GM23248 (cell line): ENCODE data around the gene PREB. TPM values are rescaled to one million over a fixed set of nuclear protein-coding genes. Genes with fewer than 3 reads are reported as not detected.
"Not testable (repeated sequence)": the region's sequence is repeated elsewhere in the genome, so short reads cannot be mapped to it uniquely, and the experiment has no call there.

Source experiments
- DNase-seq: peaks from one replicate; pipeline ENCODE4 v3.0.0-alpha.2; 2015
- H2AFZ ChIP-seq: fragments of 200-600 bp; sonication (generic); 2 replicates; pipeline ENCODE4 v1.6.1; 2016; ENCODE audit warnings: antibody characterized with exemption
- H3F3A ChIP-seq: fragments of 200-600 bp; sonication (generic); 2 replicates; pipeline ENCODE4 v1.6.1; 2016; ENCODE audit warnings: mild to moderate bottlenecking, antibody characterized with exemption, mixed run types; ENCODE audit not compliant: insufficient read depth
- H3K27ac ChIP-seq: fragments of 200-600 bp; sonication (generic); 2 replicates; pipeline ENCODE4 v1.5.1; 2016; ENCODE audit warnings: mild to moderate bottlenecking
- H3K27me3 ChIP-seq: fragments of 200-600 bp; sonication (generic); replicated peaks from 2 replicates; pipeline ENCODE4 v1.6.1; 2016; ENCODE audit warnings: mild to moderate bottlenecking; ENCODE audit not compliant: insufficient read depth
- H3K36me3 ChIP-seq: fragments of 200-600 bp; sonication (generic); 2 replicates; pipeline ENCODE4 v1.6.1; 2016; ENCODE audit warnings: low read depth, mild to moderate bottlenecking
- H3K4me1 ChIP-seq: fragments of 200-600 bp; sonication (generic); 2 replicates; pipeline ENCODE4 v1.6.1; 2016; ENCODE audit warnings: mild to moderate bottlenecking; ENCODE audit not compliant: insufficient read depth
- H3K4me2 ChIP-seq: fragments of 200-600 bp; sonication (generic); one replicate; pipeline ENCODE4 v1.6.1; 2016; ENCODE audit warnings: mild to moderate bottlenecking; ENCODE audit not compliant: unreplicated experiment
- H3K4me3 ChIP-seq: fragments of 200-600 bp; sonication (generic); 2 replicates; pipeline ENCODE4 v1.5.1; 2016; ENCODE audit warnings: mild to moderate bottlenecking
- H3K79me2 ChIP-seq: fragments of 200-600 bp; sonication (generic); 2 replicates; pipeline ENCODE4 v1.6.1; 2016; ENCODE audit warnings: mild to moderate bottlenecking; ENCODE audit not compliant: insufficient read depth
- H3K9ac ChIP-seq: fragments of 200-600 bp; sonication (generic); 2 replicates; pipeline ENCODE4 v1.6.1; 2016; ENCODE audit warnings: mild to moderate bottlenecking
- H3K9me2 ChIP-seq: fragments of 200-600 bp; sonication (generic); 2 replicates; pipeline ENCODE4 v1.6.1; 2016; ENCODE audit warnings: mixed run types, mild to moderate bottlenecking, moderate library complexity; ENCODE audit not compliant: insufficient read depth
- H3K9me3 ChIP-seq: fragments of 200-600 bp; sonication (generic); one replicate; pipeline ENCODE4 v1.6.1; 2017; ENCODE audit warnings: low read depth
- H4K20me1 ChIP-seq: fragments of 200-600 bp; sonication (generic); 2 replicates; pipeline ENCODE4 v1.6.0; 2016; ENCODE audit not compliant: insufficient read depth
- EZH2 ChIP-seq: fragments of 200-600 bp; sonication (generic); IDR thresholded peaks from 2 replicates; pipeline ENCODE4 v1.6.1; 2018; ENCODE audit warnings: antibody characterized with exemption, mild to moderate bottlenecking; ENCODE audit not compliant: insufficient read depth, poor library complexity, severe bottlenecking
- EZH2phosphoT487 ChIP-seq: fragments of 200-600 bp; sonication (generic); IDR thresholded peaks from 2 replicates; pipeline ENCODE4 v1.6.1; 2018; ENCODE audit warnings: antibody characterized with exemption, moderate library complexity, mild to moderate bottlenecking, low read depth; ENCODE audit not compliant: insufficient read depth
- WGBS, 2 experiments: methylation state at CpG; one replicate each; pipeline ENCODE4 v1.1.6; 2015 to 2017; ENCODE audit warnings: low lambda C conversion rate in 2 of 2, low coverage in 1 of 2; ENCODE audit errors: missing lambda C conversion rate in 2 of 2; 5-methylcytosine and 5-hydroxymethylcytosine counted together
- in situ Hi-C: fragments of 300-500 bp; cut with MboI; formaldehyde crosslinking; loops from 2 replicates; pipeline ENCODE4 v1.15.0; 2020
- polyA plus RNA-seq: library from polyadenylated mRNA; unstranded; fragments of >200 nt; fragmentation: Nextera tagmentation; extraction: Ambion mirVana; gene quantifications from 2 replicates; pipeline ENCODE4 v1.2.1, GENCODE V29; 2016
- total RNA-seq: library from RNA; depleted of rRNA; stranded (reverse); fragments of >200 nt; shearing (Covaris generic); gene quantifications from 2 replicates; pipeline ENCODE4 v1.2.3, GENCODE V29; 2014

PREB gene
- total and polyA plus RNA-seq, 2 experiments from 2014 or later, result 45.0 to 52.2 TPM

DNA sequence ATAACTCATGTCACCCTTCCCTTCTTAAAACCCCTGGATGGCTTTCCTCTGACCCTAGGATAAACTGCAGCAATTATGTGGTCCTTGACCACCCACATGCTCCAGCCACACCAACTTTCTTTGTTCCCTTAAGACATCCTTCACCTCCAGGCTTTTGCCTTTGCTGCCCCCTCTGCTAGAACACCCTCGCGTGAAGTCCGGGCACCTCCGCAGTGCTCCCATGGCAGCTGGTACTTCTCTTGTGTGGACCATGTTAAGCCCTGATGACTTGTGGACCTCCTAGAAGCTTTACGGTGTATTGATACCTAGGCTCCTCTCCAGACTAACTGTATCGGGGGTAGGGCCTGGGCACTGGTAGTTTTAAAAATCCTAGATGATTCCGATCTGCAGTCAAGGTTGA is 11.6 kb downstream of the PREB start:
- peaks cover 17% of the 10 kb centered on the region for H3K27me3 ChIP-seq
- H3K4me2 ChIP-seq, result no peak overlapping the region
- peak overlapping the region; percentile 71; the same call in 1 of the 2 replicates for H3K4me3 ChIP-seq
- H4K20me1 ChIP-seq, result no peaks in the 10 kb centered on the region
- no peak for DNase-seq
- no peak overlapping the region for H3K9ac ChIP-seq
- in situ Hi-C loops, result no loop called here
- no peak overlapping the region; the same call in 1 of the 2 replicates for H2AFZ ChIP-seq
- H3K9me2 ChIP-seq, result no peaks in the 10 kb centered on the region
- TF ChIP-seq EZH2 (no peak), EZH2phosphoT487 (no peak)
- no peak overlapping the region for H3K27ac ChIP-seq
- no peaks in the 10 kb centered on the region for H3F3A ChIP-seq
- no peaks in the 10 kb centered on the region for H3K36me3 ChIP-seq
- no peaks in the 10 kb centered on the region for H3K9me3 ChIP-seq
- 96 to 99% methylated on average over 6 to 7 of the region's 7 CpGs for WGBS, 2 experiments
- H3K4me1 ChIP-seq, result no peaks in the 10 kb centered on the region
- H3K79me2 ChIP-seq, result no peaks in the 10 kb centered on the region

DNA sequence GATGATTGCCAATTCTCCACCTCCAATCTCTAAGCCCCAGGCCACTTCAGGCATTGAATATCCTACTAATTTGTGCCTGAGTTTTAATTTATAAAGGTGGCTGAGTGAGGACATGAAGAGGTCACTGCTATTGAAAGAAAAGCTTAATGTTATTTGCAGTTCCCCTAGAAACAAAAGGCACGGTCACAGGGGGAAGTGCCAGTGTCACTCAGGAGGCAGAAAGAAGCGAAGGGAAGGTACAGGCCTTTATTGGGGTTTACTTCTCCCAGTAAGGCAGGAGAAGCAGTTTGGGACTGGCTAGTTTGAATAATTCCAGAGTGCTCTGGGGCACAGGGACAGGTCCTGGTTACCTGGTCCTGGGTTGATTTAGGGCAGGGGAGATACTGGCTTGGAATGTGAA is 12.5 kb downstream of the PREB start:
- Histone ChIP-seq H3K27ac (no peak overlapping the region), H3K4me2 (no peak overlapping the region), H2AFZ (no peak overlapping the region), H3F3A (no peaks in the 10 kb centered on the region), H3K4me1 (no peaks in the 10 kb centered on the region), H3K79me2 (no peaks in the 10 kb centered on the region), H3K27me3 (peaks cover 17% of the 10 kb centered on the region), H3K4me3 (no peak overlapping the region), H4K20me1 (no peaks in the 10 kb centered on the region), H3K36me3 (no peaks in the 10 kb centered on the region), H3K9ac (no peak overlapping the region), H3K9me2 (no peaks in the 10 kb centered on the region), H3K9me3 (no peaks in the 10 kb centered on the region)
- in situ Hi-C loops, result no loop called here
- DNase-seq, result no peak
- TF ChIP-seq EZH2phosphoT487 (no peak), EZH2 (no peak)
- 94 to 95% methylated on average over 2 of the region's 2 CpGs for WGBS, 2 experiments

DNA sequence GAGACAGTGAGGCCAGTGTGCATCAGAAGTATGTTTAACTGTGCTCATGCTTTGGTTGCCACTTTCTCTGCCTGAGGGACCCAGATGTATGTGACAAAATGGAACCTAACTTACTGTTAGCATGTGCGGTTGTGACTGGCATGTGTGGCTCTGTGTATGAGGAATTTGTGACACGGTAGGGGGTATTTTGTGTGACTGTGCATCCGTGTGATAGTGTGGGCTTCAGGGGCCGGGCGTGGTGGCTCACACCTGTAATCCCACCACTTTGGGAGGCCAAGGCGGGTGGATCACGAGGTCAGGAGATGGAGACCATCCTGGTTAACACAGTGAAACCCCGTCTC is 15.1 kb downstream of the PREB start:
- DNase-seq, H3K79me2 ChIP-seq, H4K20me1 ChIP-seq, H3F3A ChIP-seq, H3K9me3 ChIP-seq, H3K9me2 ChIP-seq, in situ Hi-C loops, H3K27ac ChIP-seq, H3K36me3 ChIP-seq, H3K4me1 ChIP-seq: not testable (repeated sequence)
- peak overlapping the region; percentile 70 for H3K4me3 ChIP-seq
- peak overlapping the region; percentile 74 for H3K4me2 ChIP-seq
- peak overlapping the region; percentile 68 for H3K9ac ChIP-seq
- H2AFZ ChIP-seq, result peak overlapping the region; percentile 74
- H3K27me3 ChIP-seq, result peaks cover 17% of the 10 kb centered on the region
- 72% methylated on average over 8 of the region's 8 CpGs for WGBS, 2 experiments

DNA sequence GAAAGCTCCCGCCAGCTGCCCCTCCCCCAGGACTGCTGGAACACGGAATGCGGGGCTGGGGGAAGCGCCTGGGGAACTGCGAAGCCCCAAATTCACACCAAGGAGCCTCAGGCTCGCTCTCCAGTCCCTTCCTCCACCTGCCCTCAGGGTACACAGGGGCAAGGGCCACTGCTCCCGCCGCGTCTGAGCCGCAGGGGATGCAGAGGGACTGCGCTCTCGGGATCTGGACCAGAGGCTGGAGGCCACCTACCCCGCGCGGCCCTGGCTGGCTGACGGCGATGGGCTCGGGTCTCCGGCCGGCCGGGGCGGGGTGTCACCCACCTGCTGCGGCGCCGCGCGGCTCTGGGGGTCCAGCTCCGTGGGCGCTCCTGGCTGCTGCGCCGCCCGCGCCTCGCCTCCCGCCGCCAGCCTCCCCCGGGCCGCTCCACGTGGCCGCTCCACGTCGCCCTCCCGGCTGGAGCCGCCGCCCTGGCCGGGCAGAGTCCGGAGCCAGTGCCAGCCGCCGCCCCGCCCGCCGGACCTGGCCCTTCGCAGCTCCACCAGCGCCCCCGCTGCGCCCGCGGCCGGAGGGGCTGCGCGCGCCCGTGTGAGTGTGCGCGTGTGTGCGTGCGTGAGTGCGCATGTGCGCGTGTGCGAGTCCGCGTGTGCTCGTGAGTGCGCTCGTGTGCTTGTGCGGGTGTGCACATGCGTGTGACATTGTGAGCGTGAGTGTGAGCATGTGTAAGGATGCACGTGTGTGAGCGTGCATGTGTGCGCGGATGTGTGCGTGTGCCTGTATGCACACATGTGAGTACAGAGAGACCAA is 15.7 kb downstream of the PREB start, which contains the start of gene CGREF1:
Gene CGREF1, minus strand, starts transcription at position 604 of the 805 bp plus-strand sequence. CDS start 14,762 bp downstream, outside the sequence.
- TF ChIP-seq EZH2 (no peak), EZH2phosphoT487 (no peak)
- WGBS, 2 experiments, result 2 to 4% methylated on average over 51 to 56 of the region's 84 CpGs
- in situ Hi-C loops, result no loop called here
- Histone ChIP-seq H4K20me1 (no peaks in the 10 kb centered on the region), H3K27ac (no peak within 1 kb of the TSS), H3K9me3 (no peaks in the 10 kb centered on the region), H3K4me1 (no peaks in the 10 kb centered on the region), H3K9ac (peak within 1 kb of the TSS; percentile 68), H3F3A (no peaks in the 10 kb centered on the region), H3K79me2 (no peaks in the 10 kb centered on the region), H3K9me2 (no peaks in the 10 kb centered on the region), H3K36me3 (no peaks in the 10 kb centered on the region), H2AFZ (peak within 1 kb of the TSS; percentile 74), H3K4me3 (peak within 1 kb of the TSS; percentile 70), H3K4me2 (peak within 1 kb of the TSS; percentile 74), H3K27me3 (peaks cover 17% of the 10 kb centered on the region)
- DNase-seq, result peak; percentile 58
